Measurements from ENCODE around the gene SYT12. TPM values are rescaled to one million over a fixed set of nuclear protein-coding genes. Genes with fewer than 3 reads are reported as not detected.

SYT12 gene
- total RNA-seq, 1 donor from 2014 or later: 6.3 TPM

DNA sequence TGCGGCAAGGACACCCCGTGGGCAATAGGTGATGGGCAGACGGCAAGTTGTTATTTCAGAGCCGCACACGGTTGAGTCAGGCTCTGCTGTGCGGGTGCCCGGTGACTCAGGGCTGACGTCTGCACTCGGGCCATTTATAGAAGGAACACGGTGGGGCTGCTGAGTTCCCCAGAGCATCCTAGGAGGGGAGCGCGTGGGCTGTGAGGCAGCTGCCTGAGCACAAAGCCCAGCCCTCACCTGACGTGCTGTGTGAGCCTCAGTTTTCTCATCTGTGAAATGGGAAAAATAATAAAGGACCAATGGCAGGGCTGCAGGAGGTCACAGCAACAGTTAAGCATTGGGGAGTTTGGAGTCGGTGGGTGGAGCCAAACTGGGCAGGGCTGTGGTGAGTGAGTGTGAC, 22.4 kb downstream of the SYT12 start:
- H3K36me3 ChIP-seq: no peaks in the 10 kb centered on the region
- H3K4me3 ChIP-seq: no peak overlapping the region
- H3K4me1 ChIP-seq: no peaks in the 10 kb centered on the region
- TF ChIP-seq, protein P1, sequence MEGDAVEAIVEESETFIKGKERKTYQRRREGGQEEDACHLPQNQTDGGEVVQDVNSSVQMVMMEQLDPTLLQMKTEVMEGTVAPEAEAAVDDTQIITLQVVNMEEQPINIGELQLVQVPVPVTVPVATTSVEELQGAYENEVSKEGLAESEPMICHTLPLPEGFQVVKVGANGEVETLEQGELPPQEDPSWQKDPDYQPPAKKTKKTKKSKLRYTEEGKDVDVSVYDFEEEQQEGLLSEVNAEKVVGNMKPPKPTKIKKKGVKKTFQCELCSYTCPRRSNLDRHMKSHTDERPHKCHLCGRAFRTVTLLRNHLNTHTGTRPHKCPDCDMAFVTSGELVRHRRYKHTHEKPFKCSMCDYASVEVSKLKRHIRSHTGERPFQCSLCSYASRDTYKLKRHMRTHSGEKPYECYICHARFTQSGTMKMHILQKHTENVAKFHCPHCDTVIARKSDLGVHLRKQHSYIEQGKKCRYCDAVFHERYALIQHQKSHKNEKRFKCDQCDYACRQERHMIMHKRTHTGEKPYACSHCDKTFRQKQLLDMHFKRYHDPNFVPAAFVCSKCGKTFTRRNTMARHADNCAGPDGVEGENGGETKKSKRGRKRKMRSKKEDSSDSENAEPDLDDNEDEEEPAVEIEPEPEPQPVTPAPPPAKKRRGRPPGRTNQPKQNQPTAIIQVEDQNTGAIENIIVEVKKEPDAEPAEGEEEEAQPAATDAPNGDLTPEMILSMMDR (IDR thresholded peaks at IDR 0.05): no peak
- peak; percentile 33 to 82 for DNase-seq (ENCODE audit: low spot score in 2 of 2)
- H3K9me3 ChIP-seq: no peaks in the 10 kb centered on the region
- H3K27ac ChIP-seq: no peak overlapping the region
- no peaks in the 10 kb centered on the region for H3K27me3 ChIP-seq
- intact Hi-C loops (cut with DNase I): no loop called here

DNA sequence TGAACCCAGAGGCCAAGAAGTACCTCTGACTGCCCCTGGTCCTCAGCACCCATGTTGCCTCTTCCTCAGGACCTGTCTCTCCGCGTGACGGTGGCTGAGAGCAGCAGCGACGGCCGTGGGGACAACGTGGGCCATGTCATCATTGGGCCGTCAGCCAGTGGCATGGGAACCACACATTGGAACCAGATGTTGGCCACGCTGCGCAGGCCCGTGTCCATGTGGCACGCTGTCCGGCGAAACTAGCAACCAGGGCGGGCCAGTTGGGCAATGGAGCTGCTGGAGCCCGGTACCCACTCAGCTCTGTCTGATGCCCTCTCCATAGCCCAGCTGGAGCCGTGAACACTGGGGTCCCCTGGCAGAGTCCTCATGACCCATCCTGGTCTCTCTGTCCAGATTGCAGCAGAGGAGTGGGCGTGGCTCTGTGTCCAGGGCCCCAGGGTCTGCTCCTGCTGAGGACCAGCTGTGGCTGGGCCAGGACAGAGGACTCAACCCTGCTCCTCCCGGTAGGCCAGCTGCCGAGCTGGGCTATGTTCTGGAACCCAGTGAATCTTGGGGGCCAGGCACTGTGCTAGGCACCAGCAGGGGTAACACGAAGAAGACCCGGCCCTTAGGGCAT, 25.7 kb downstream of the SYT12 start:
- no peaks in the 10 kb centered on the region for H3K27me3 ChIP-seq
- H3K27ac ChIP-seq: no peak overlapping the region
- peaks cover 0 to 2% of the 10 kb centered on the region in 2 donors for H3K4me1 ChIP-seq
- no peak overlapping the region for H3K4me3 ChIP-seq
- intact Hi-C loops (cut with DNase I): no loop called here
- TF ChIP-seq, protein P1 (IDR thresholded peaks at IDR 0.05): no peak
- no peak for DNase-seq (ENCODE audit: low spot score in 2 of 2)
- H3K9me3 ChIP-seq: no peaks in the 10 kb centered on the region
- no peaks in the 10 kb centered on the region for H3K36me3 ChIP-seq

DNA sequence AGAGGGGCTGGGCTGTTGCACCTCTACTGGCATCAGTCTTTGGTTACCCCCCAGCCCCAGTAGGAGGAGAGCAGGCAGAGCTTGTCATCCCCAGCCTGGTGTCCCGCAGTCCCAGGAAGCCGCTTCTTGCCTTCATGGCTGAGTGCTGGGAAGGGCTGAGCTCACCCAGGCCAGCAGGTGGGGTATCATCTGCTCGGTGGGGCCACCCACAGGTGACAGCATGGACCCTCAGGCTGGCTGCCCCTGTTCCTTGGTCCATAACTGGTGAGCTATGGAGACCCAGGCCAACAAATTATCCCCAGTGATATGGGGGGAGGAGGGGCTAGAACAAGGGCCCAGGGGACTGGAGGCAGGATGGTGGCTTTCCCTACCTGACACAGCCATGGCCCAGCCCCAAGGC, 27.2 kb downstream of the SYT12 start:
- Histone ChIP-seq H3K27me3 (no peaks in the 10 kb centered on the region), H3K27ac (no peak overlapping the region), H3K4me1 (peaks cover 7 to 11% of the 10 kb centered on the region in 2 donors), H3K4me3 (no peak overlapping the region), H3K9me3 (no peaks in the 10 kb centered on the region), H3K36me3 (no peaks in the 10 kb centered on the region)
- DNase-seq (ENCODE audit: low spot score in 2 of 2): no peak
- TF ChIP-seq, protein P1 (IDR thresholded peaks at IDR 0.05): no peak
- intact Hi-C loops (cut with DNase I): no loop called here

DNA sequence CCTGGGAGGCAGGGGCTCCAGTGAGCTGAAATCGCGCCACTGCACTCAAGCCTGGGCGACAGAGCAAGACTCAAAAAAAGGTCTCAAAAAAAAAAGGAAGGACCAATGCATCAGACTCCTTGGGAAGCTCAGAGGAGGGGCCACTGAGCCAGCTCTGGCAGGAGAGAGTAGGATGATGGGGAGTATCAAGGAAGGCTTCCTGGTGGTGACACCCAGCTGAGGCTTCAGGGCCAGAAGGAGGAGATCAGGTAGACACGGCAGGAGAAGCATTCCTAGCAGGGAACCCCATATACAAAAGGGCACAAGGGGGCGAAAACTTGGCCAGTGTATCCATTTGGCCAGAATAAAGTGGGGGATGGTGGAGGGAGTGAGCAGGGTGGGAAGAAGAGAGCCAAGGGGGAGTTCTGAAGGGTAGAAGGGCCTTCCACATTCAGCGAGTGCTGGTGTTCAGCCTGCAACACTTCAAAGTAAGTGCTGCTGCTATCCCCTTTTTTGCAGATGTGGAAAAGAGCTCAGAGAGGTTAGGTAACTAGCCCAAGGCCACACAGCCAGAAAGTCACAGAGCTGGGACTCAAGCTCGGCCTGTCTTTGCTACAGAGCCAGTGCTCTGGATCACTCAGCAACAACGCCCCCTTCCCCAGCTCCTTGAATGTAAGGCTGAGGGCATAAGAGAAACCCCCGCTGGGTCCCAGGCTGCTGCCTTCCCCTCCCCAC, 28.4 kb downstream of the SYT12 start:
- Histone ChIP-seq H3K9me3 (no peaks in the 10 kb centered on the region), H3K4me3 (no peak overlapping the region), H3K4me1 (peaks cover 9 to 23% of the 10 kb centered on the region in 2 donors), H3K36me3 (no peaks in the 10 kb centered on the region), H3K27me3 (no peaks in the 10 kb centered on the region), H3K27ac (no peak overlapping the region)
- intact Hi-C loops (cut with DNase I): no loop called here
- no peak for DNase-seq (ENCODE audit: low spot score in 2 of 2)
- TF ChIP-seq, protein P1 (IDR thresholded peaks at IDR 0.05): no peak

DNA sequence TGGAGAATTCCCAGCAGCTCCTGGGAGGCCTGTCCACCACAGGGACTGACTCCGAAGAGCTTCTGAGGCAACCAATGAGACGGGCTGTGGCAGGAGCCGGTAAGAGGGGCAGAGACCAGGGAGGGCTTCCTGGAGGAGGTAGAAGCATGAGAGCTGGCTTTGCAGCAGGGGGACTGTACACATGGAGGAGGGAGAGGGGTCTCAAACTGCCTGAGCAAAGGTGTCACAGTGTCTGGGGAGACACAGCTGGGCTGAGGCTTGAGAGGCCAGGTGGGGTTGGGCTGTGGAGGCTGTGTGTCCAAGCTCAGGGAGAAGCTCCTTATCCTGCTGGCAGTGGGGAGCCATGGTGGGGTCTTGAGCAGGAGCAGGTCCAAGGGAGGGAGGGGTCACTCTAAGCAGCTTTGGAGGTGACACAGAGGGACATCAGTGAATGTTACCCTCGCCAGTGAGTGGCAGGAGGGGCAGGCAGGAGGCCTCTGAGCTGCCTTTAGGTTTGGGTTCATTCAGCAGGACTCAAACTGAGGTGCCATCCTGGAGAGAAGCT, 29.1 kb downstream of the SYT12 start:
- intact Hi-C loops (cut with DNase I): no loop called here
- Histone ChIP-seq H3K4me1 (peaks cover 11 to 26% of the 10 kb centered on the region in 2 donors), H3K27me3 (no peaks in the 10 kb centered on the region), H3K36me3 (no peaks in the 10 kb centered on the region), H3K9me3 (no peaks in the 10 kb centered on the region), H3K4me3 (no peak overlapping the region), H3K27ac (no peak overlapping the region)
- TF ChIP-seq, protein P1 (IDR thresholded peaks at IDR 0.05): no peak
- DNase-seq (ENCODE audit: low spot score in 2 of 2): no peak
